ENCODE results near the gene CPLANE2. TPM values are rescaled to one million over a fixed set of nuclear protein-coding genes. Genes with fewer than 3 reads are reported as not detected.

The CPLANE2 gene
- total RNA-seq, 1 donor from 2014 or later: 3.0 TPM

DNA sequence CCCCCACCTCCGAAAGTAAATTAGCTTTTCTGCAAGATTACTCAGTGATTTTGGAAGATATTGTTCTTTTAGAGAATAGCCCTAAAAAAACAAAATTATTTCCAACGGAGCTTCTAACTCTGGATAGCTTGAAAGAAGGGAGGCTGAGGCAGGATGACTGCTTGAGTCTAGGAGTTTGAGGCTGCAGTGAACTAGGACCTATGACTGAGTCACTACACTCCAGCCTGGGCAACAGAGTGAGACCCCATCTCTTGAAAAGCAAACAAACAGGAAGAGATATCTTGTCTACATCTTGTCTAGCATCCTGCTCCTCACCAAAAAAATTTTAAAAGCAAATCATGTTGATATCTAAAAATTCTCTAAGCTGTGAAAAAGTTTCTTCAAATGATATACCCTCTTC, 42.2 kb upstream of the CPLANE2 start:
- H3K4me3 ChIP-seq: no peak overlapping the region
- no peak overlapping the region for H3K27ac ChIP-seq
- peaks cover 26% of the 10 kb centered on the region for H4K20me1 ChIP-seq (ENCODE audit: low read depth)
- DNase-seq (ENCODE audit: low spot score): no peak
- no peaks in the 10 kb centered on the region for H3K27me3 ChIP-seq
- H3K9me3 Mint-ChIP-seq: no peaks in the 10 kb centered on the region
- H3K4me2 ChIP-seq: no peak overlapping the region
- no peaks in the 10 kb centered on the region for H3K27me3 Mint-ChIP-seq (ENCODE audit: insufficient read depth, low read depth)
- TF ChIP-seq, protein P1, sequence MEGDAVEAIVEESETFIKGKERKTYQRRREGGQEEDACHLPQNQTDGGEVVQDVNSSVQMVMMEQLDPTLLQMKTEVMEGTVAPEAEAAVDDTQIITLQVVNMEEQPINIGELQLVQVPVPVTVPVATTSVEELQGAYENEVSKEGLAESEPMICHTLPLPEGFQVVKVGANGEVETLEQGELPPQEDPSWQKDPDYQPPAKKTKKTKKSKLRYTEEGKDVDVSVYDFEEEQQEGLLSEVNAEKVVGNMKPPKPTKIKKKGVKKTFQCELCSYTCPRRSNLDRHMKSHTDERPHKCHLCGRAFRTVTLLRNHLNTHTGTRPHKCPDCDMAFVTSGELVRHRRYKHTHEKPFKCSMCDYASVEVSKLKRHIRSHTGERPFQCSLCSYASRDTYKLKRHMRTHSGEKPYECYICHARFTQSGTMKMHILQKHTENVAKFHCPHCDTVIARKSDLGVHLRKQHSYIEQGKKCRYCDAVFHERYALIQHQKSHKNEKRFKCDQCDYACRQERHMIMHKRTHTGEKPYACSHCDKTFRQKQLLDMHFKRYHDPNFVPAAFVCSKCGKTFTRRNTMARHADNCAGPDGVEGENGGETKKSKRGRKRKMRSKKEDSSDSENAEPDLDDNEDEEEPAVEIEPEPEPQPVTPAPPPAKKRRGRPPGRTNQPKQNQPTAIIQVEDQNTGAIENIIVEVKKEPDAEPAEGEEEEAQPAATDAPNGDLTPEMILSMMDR (IDR thresholded peaks at IDR 0.05): no peak
- TF ChIP-seq EZH2phosphoT487 (IDR thresholded peaks at IDR 0.05): no peak
- TF ChIP-seq EZH2 (IDR thresholded peaks at IDR 0.05): no peak
- H3K36me3 ChIP-seq: no peaks in the 10 kb centered on the region
- H3K4me1 ChIP-seq: no peaks in the 10 kb centered on the region
- H3K4me1 Mint-ChIP-seq: no peaks in the 10 kb centered on the region
- H3K4me3 Mint-ChIP-seq: no peak overlapping the region
- H3F3A ChIP-seq (ENCODE audit: low read depth): peaks cover 4% of the 10 kb centered on the region
- H3K9ac ChIP-seq: no peak overlapping the region
- H3K27ac Mint-ChIP-seq: no peak overlapping the region
- H3K9me3 ChIP-seq (ENCODE audit: low read depth): no peaks in the 10 kb centered on the region
- H3K79me2 ChIP-seq (ENCODE audit: low read depth): peaks cover 5% of the 10 kb centered on the region
- H3K36me3 Mint-ChIP-seq: peaks cover 13% of the 10 kb centered on the region
- no peak overlapping the region for H2AFZ ChIP-seq (replicated peaks)

DNA sequence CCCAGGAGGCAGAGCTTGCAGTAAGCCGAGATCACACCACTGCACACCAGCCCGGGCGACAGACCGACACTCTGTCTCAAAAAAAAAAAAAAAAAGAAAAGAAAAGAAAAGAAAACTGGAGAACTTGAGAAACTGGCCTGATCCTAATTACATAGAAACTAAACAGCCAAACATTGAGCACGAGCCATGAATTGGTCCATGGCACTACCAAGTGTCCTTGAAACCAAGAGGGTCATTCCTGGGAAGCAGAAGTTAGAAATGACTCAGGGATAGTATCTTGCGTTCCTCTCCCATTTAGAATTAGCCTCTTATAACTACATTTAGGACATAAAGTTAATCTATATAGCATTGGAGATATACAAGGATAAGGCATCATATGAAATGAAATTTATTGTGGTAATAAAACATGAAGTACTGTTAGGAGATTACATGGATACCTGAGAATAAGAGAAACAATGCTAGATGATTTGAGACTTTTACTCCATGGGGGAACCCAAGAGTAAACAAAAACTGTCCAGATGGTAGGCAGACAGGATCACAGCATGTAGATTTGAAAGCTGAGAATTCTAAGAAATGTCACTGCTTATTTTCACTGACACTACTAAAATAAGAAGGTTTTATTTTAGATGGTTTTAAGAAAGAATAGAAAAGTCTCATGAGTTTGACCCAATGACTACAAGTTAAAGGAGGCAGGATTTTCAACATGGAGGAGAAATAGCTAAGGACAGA, 39.5 kb upstream of the CPLANE2 start:
- Histone ChIP-seq H3K4me1 (no peaks in the 10 kb centered on the region), H4K20me1 (ENCODE audit: low read depth) (peaks cover 35% of the 10 kb centered on the region), H3K79me2 (ENCODE audit: low read depth) (peaks cover 8% of the 10 kb centered on the region), H3K9me3 (ENCODE audit: low read depth) (no peaks in the 10 kb centered on the region), H3K36me3 (no peaks in the 10 kb centered on the region), H2AFZ (replicated peaks) (no peak overlapping the region), H3K9ac (no peak overlapping the region), H3F3A (ENCODE audit: low read depth) (peaks cover 4% of the 10 kb centered on the region), H3K27me3 (no peaks in the 10 kb centered on the region), H3K4me3 (no peak overlapping the region), H3K4me2 (no peak overlapping the region), H3K27ac (no peak overlapping the region)
- H3K9me3 Mint-ChIP-seq: no peaks in the 10 kb centered on the region
- DNase-seq (ENCODE audit: low spot score): no peak
- TF ChIP-seq EZH2phosphoT487 (IDR thresholded peaks at IDR 0.05): no peak
- no peaks in the 10 kb centered on the region for H3K27me3 Mint-ChIP-seq (ENCODE audit: insufficient read depth, low read depth)
- no peak overlapping the region for H3K27ac Mint-ChIP-seq
- no peak overlapping the region for H3K4me3 Mint-ChIP-seq
- no peaks in the 10 kb centered on the region for H3K4me1 Mint-ChIP-seq
- peaks cover 13% of the 10 kb centered on the region for H3K36me3 Mint-ChIP-seq

DNA sequence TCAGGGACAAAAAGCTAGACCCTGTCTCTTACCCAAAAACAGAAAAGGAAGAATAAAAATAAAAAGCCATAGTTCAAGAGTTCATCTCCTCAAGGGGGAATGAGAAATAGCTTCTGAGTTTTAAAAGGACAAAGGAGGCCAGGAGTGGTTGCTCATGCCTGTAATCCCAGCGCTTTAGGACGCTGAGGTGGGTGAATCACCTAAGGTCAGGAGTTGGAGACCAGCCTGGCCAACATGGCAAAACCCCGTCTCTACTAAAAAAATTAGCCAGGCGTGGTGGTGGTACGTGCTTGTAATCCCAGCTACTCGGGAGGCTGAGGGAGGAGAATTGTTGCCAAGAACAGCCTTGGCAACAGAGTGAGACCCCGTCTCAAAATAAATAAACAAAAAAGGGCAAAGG, 38.6 kb upstream of the CPLANE2 start:
- Histone ChIP-seq H3F3A (ENCODE audit: low read depth) (peaks cover 6% of the 10 kb centered on the region), H3K27ac (no peak overlapping the region), H3K4me3 (no peak overlapping the region), H3K36me3 (no peaks in the 10 kb centered on the region), H2AFZ (replicated peaks) (no peak overlapping the region), H3K79me2 (ENCODE audit: low read depth) (peaks cover 8% of the 10 kb centered on the region), H3K9ac (no peak overlapping the region), H3K27me3 (no peaks in the 10 kb centered on the region), H3K4me2 (no peak overlapping the region), H3K9me3 (ENCODE audit: low read depth) (no peaks in the 10 kb centered on the region), H4K20me1 (ENCODE audit: low read depth) (peaks cover 36% of the 10 kb centered on the region), H3K4me1 (no peaks in the 10 kb centered on the region)
- Mint-ChIP-seq H3K27me3 (ENCODE audit: insufficient read depth, low read depth) (no peaks in the 10 kb centered on the region), H3K4me3 (no peak overlapping the region), H3K36me3 (peaks cover 18% of the 10 kb centered on the region), H3K27ac (no peak overlapping the region), H3K4me1 (peaks cover 5% of the 10 kb centered on the region), H3K9me3 (no peaks in the 10 kb centered on the region)
- DNase-seq (ENCODE audit: low spot score): no peak
- no peak for TF ChIP-seq EZH2 (IDR thresholded peaks at IDR 0.05)
- TF ChIP-seq, protein P1 (IDR thresholded peaks at IDR 0.05): no peak
- no peak for TF ChIP-seq EZH2phosphoT487 (IDR thresholded peaks at IDR 0.05)

DNA sequence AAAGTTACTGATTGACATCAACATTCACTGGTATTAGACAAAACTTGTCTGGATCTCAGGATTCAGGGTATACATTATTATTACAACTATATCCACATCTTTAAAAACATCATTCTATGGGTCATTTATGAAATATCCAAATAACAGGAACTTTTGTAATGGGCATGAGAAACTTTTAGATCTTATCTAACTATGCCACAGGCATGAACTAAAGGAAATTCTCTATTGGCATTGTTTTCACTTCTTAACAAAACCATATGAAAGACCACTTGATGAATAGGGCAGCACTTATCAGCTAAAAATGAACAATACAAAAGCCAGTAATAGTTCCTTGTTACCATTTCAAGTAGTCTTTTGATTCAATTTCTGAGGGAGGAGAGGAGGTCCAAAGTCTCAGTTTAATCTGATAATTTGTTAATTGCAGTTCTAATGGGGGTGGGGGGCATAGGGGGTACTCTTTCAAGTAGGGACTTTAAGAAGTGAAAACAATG, 30.8 kb upstream of the CPLANE2 start:
- Mint-ChIP-seq H3K27ac (no peak overlapping the region), H3K4me3 (no peak overlapping the region), H3K4me1 (peaks cover 20% of the 10 kb centered on the region), H3K9me3 (no peaks in the 10 kb centered on the region), H3K36me3 (peaks cover 11% of the 10 kb centered on the region), H3K27me3 (ENCODE audit: insufficient read depth, low read depth) (no peaks in the 10 kb centered on the region)
- Histone ChIP-seq H3K27me3 (no peaks in the 10 kb centered on the region), H2AFZ (replicated peaks) (no peak overlapping the region), H3F3A (ENCODE audit: low read depth) (peaks cover 3% of the 10 kb centered on the region), H3K4me3 (no peak overlapping the region), H3K9me3 (ENCODE audit: low read depth) (no peaks in the 10 kb centered on the region), H3K79me2 (ENCODE audit: low read depth) (peaks cover 30% of the 10 kb centered on the region), H3K9ac (no peak overlapping the region), H3K4me1 (no peaks in the 10 kb centered on the region), H4K20me1 (ENCODE audit: low read depth) (peaks cover 32% of the 10 kb centered on the region), H3K4me2 (no peak overlapping the region), H3K36me3 (no peaks in the 10 kb centered on the region), H3K27ac (peak overlapping the region; percentile 34)
- TF ChIP-seq EZH2phosphoT487 (IDR thresholded peaks at IDR 0.05) (no peak), EZH2 (IDR thresholded peaks at IDR 0.05) (no peak)
- TF ChIP-seq, protein P1 (IDR thresholded peaks at IDR 0.05): no peak
- no peak for DNase-seq (ENCODE audit: low spot score)

Measured in neural progenitor cell (in vitro differentiated cells).